ENCODE data around the gene POLG.

POLG gene

GRCh38 chr15:89329329-89330084 lies 5.1 kb downstream of the POLG start:
- DNase-seq (ENCODE audit: insufficient read length), result no peak
- TF ChIP-seq TAF1 (IDR thresholded peaks at IDR 0.05; ENCODE audit: borderline replicate concordance, low read depth, low read length) (no peak), POLR2A (IDR thresholded peaks at IDR 0.05; ENCODE audit: low read depth, low read length) (no peak), POLR2AphosphoS5 (IDR thresholded peaks at IDR 0.05; ENCODE audit: low read depth, low read length) (no peak)
- FAIRE-seq, result no peak

GRCh38 chr15:89328398-89329254 lies 6.0 kb downstream of the POLG start:
- TF ChIP-seq POLR2AphosphoS5 (IDR thresholded peaks at IDR 0.05; ENCODE audit: low read depth, low read length) (no peak), TAF1 (IDR thresholded peaks at IDR 0.05; ENCODE audit: borderline replicate concordance, low read depth, low read length) (no peak), POLR2A (IDR thresholded peaks at IDR 0.05; ENCODE audit: low read depth, low read length) (no peak)
- FAIRE-seq, result no peak

GRCh38 chr15:89327113-89327512 lies 7.5 kb downstream of the POLG start:
- DNase-seq (ENCODE audit: insufficient read length) (no peak), FAIRE-seq (no peak)

More at GRCh38 chr15:89328398-89329254, 6.0 kb downstream of the POLG start:
- DNase-seq (ENCODE audit: insufficient read length), result no peak

GRCh38 chr15:89326316-89326715 lies 8.3 kb downstream of the POLG start:
- TF ChIP-seq POLR2AphosphoS5 (IDR thresholded peaks at IDR 0.05; ENCODE audit: low read depth, low read length) (no peak), TAF1 (IDR thresholded peaks at IDR 0.05; ENCODE audit: borderline replicate concordance, low read depth, low read length) (no peak), POLR2A (IDR thresholded peaks at IDR 0.05; ENCODE audit: low read depth, low read length) (no peak)

More at GRCh38 chr15:89327113-89327512, 7.5 kb downstream of the POLG start:
- TF ChIP-seq POLR2AphosphoS5 (IDR thresholded peaks at IDR 0.05; ENCODE audit: low read depth, low read length), result no peak
- TF ChIP-seq POLR2A (IDR thresholded peaks at IDR 0.05; ENCODE audit: low read depth, low read length), result peak; percentile 2; the same call in 1 of the 2 replicates
- TF ChIP-seq TAF1 (IDR thresholded peaks at IDR 0.05; ENCODE audit: borderline replicate concordance, low read depth, low read length), result no peak

GRCh38 chr15:89325039-89325803 lies 9.4 kb downstream of the POLG start:
- no peak for FAIRE-seq
- DNase-seq (ENCODE audit: insufficient read length), result no peak
- no peak for TF ChIP-seq POLR2A (IDR thresholded peaks at IDR 0.05; ENCODE audit: low read depth, low read length)
- TF ChIP-seq POLR2AphosphoS5 (IDR thresholded peaks at IDR 0.05; ENCODE audit: low read depth, low read length), result no peak
- TF ChIP-seq TAF1 (IDR thresholded peaks at IDR 0.05; ENCODE audit: borderline replicate concordance, low read depth, low read length), result no peak

More at GRCh38 chr15:89326316-89326715, 8.3 kb downstream of the POLG start:
- no peak for DNase-seq (ENCODE audit: insufficient read length)
- FAIRE-seq, result no peak

GRCh38 chr15:89323825-89324224 lies 10.8 kb downstream of the POLG start:
- DNase-seq (ENCODE audit: insufficient read length) (no peak), FAIRE-seq (no peak)
- TF ChIP-seq POLR2A (IDR thresholded peaks at IDR 0.05; ENCODE audit: low read depth, low read length) (no peak), POLR2AphosphoS5 (IDR thresholded peaks at IDR 0.05; ENCODE audit: low read depth, low read length) (no peak), TAF1 (IDR thresholded peaks at IDR 0.05; ENCODE audit: borderline replicate concordance, low read depth, low read length) (no peak)

- FAIRE-seq (no peak), DNase-seq (ENCODE audit: insufficient read length) (no peak)
- TF ChIP-seq TAF1 (IDR thresholded peaks at IDR 0.05; ENCODE audit: borderline replicate concordance, low read depth, low read length) (no peak), POLR2A (IDR thresholded peaks at IDR 0.05; ENCODE audit: low read depth, low read length) (no peak), POLR2AphosphoS5 (IDR thresholded peaks at IDR 0.05; ENCODE audit: low read depth, low read length) (peak; percentile 38; the same call in 1 of the 2 replicates)
Measured at GRCh38 chr15:89322822-89323221, 11.8 kb downstream of the POLG start.

GRCh38 chr15:89321521-89322410 lies 12.9 kb downstream of the POLG start:
- DNase-seq (ENCODE audit: insufficient read length), result no peak
- no peak for FAIRE-seq
- TF ChIP-seq POLR2A (IDR thresholded peaks at IDR 0.05; ENCODE audit: low read depth, low read length) (no peak), POLR2AphosphoS5 (IDR thresholded peaks at IDR 0.05; ENCODE audit: low read depth, low read length) (no peak), TAF1 (IDR thresholded peaks at IDR 0.05; ENCODE audit: borderline replicate concordance, low read depth, low read length) (no peak)

GRCh38 chr15:89320200-89320599 lies 14.4 kb downstream of the POLG start:
- no peak for DNase-seq (ENCODE audit: insufficient read length)
- no peak for TF ChIP-seq TAF1 (IDR thresholded peaks at IDR 0.05; ENCODE audit: borderline replicate concordance, low read depth, low read length)
- no peak for FAIRE-seq

GRCh38 chr15:89319678-89320077 lies 14.9 kb downstream of the POLG start:
- TF ChIP-seq TAF1 (IDR thresholded peaks at IDR 0.05; ENCODE audit: borderline replicate concordance, low read depth, low read length) (no peak), POLR2AphosphoS5 (IDR thresholded peaks at IDR 0.05; ENCODE audit: low read depth, low read length) (no peak), POLR2A (IDR thresholded peaks at IDR 0.05; ENCODE audit: low read depth, low read length) (no peak)
- no peak for FAIRE-seq
- no peak for DNase-seq (ENCODE audit: insufficient read length)

All from GM12892 (cell line).